Stomach (tissue), 9 donors: Measurements from ENCODE around the gene OAF. TPM values are rescaled to one million over a fixed set of nuclear protein-coding genes. Genes with fewer than 3 reads are reported as not detected.

Experiments used
- DNase-seq, 2 donors: peaks; one replicate each; pipeline versions ENCODE4 v3.0.0 to v3.0.0-alpha.2; 2013 to 2019
- H3K27ac ChIP-seq, 5 donors: fragments of 200-600 bp in 4 of 5; sonication (generic) in 4 of 5; one replicate each; pipeline ENCODE4 v1.5.1; 2013 to 2019; ENCODE audit warnings: mild to moderate bottlenecking in 1 of 5, moderate library complexity in 1 of 5
- H3K27me3 ChIP-seq, 3 donors: fragments of 200-600 bp; sonication (generic); one replicate each; pipeline ENCODE4 v1.5.1; 2017 to 2019; ENCODE audit warnings: mixed run types in 1 of 3
- H3K36me3 ChIP-seq, 4 donors: fragments of 200-600 bp; sonication (generic); 1 replicate in 3 of 4; 2 replicates in 1 of 4; pipeline ENCODE4 v1.5.1; 2016 to 2019
- H3K4me1 ChIP-seq, 4 donors: fragments of 200-600 bp; sonication (generic); one replicate each; pipeline ENCODE4 v1.5.1; 2016 to 2019
- H3K4me3 ChIP-seq, 4 donors: fragments of 200-600 bp; sonication (generic) in 3 of 4; one replicate each; pipeline ENCODE4 v1.5.1; 2016 to 2019; ENCODE audit warnings: mild to moderate bottlenecking in 1 of 4
- H3K9me3 ChIP-seq, 4 donors: fragments of 200-600 bp; sonication (generic); one replicate each; pipeline ENCODE4 v1.5.1; 2016 to 2019
- CTCF ChIP-seq, 7 experiments: fragments of 450-650 bp in 4 of 7; fragments of 200-600 bp in 3 of 7; sonication (generic) in 3 of 7; IDR thresholded peaks; one replicate each; pipeline ENCODE4 v1.5.1; 2016 to 2019; ENCODE audit warnings: antibody characterized with exemption in 7 of 7, control low read depth in 2 of 7, mild to moderate bottlenecking in 1 of 7
- EP300 ChIP-seq: sonication (generic); formaldehyde crosslinking; IDR thresholded peaks from one replicate; pipeline ENCODE4 v1.6.1; 2017; ENCODE audit warnings: antibody characterized with exemption
- POLR2A ChIP-seq, 4 donors: fragments of 450-650 bp; IDR thresholded peaks; one replicate each; pipeline ENCODE4 v1.6.1; 2016; ENCODE audit warnings: antibody characterized with exemption in 4 of 4, control low read depth in 2 of 4, mild to moderate bottlenecking in 1 of 4, moderate library complexity in 1 of 4
- POLR2AphosphoS5 ChIP-seq, 3 donors: sonication (generic); formaldehyde crosslinking; IDR thresholded peaks; one replicate each; pipeline ENCODE4 v1.6.1; 2016; ENCODE audit warnings: antibody characterized with exemption in 3 of 3
- WGBS, 5 donors: extraction: QIAGEN DNeasy Blood & Tissue Kit in 3 of 5; methylation state at CpG; one replicate each; pipeline versions ENCODE4 v1.1.5 to v1.1.7; 2013 to 2018; 5-methylcytosine and 5-hydroxymethylcytosine counted together
- intact Hi-C: fragments of 100-400 bp; cut with DNase I; formaldehyde crosslinking; loops from one replicate; pipeline ENCODE4 v1.15.1; 2023; ENCODE audit warnings: low total_unique reads
- polyA plus RNA-seq, 3 donors: library from polyadenylated mRNA; stranded (reverse); fragments of 200-250 nt; gene quantifications; one replicate each; pipeline ENCODE4 v1.2.3, GENCODE V29; 2013
- total RNA-seq, 5 donors: library from RNA; depleted of rRNA; stranded (reverse); fragments of >200 nt; gene quantifications; one replicate each; pipeline versions ENCODE4 v1.1.0 to v1.2.3, GENCODE V29; 2014 to 2016
- donor health status: healthy with polysubstance abuse.
- donor health status: Bipolar disorder and iron deficiency.
- donor health status: healthy.

OAF gene
- total and polyA plus RNA-seq, 8 donors: 17.1 to 380 (median 30.4) TPM

- DNase-seq: peak in 1 of 2 donors; percentile 55
- WGBS, 5 donors: 38 to 69% (median 55%) methylated on average over 7 to 15 of the region's 15 CpGs
- H3K27me3 ChIP-seq: peaks cover 0 to 5% (median 0%) of the 10 kb centered on the region in 3 donors
- H3K4me1 ChIP-seq: peaks cover 0 to 12% (median 8%) of the 10 kb centered on the region in 4 donors
- no peak overlapping the region for H3K4me3 ChIP-seq
- intact Hi-C loops: no loop called here
- TF ChIP-seq POLR2AphosphoS5 (IDR thresholded peaks at IDR 0.05): no peak
- TF ChIP-seq POLR2A (IDR thresholded peaks at IDR 0.05): no peak
- TF ChIP-seq CTCF (IDR thresholded peaks at IDR 0.05): no peak
- no peak for TF ChIP-seq EP300
- no peaks in the 10 kb centered on the region for H3K9me3 ChIP-seq
- H3K27ac ChIP-seq: no peak overlapping the region
- no peaks in the 10 kb centered on the region for H3K36me3 ChIP-seq
Observed at GRCh38 chr11:120192831-120193625, 17.8 kb upstream of the OAF start.

GRCh38 chr11:120194166-120194565, 16.7 kb upstream of the OAF start:
- no peak for DNase-seq
- Histone ChIP-seq H3K27ac (no peak overlapping the region), H3K27me3 (peaks cover 0 to 5% (median 0%) of the 10 kb centered on the region in 3 donors), H3K4me1 (peaks cover 0 to 6% (median 3%) of the 10 kb centered on the region in 4 donors), H3K9me3 (no peaks in the 10 kb centered on the region), H3K36me3 (no peaks in the 10 kb centered on the region), H3K4me3 (no peak overlapping the region)
- 91 to 100% (median 92%) methylated on average over 2 to 4 of the region's 4 CpGs for WGBS, 5 donors
- intact Hi-C loops: no loop called here
- TF ChIP-seq POLR2A (IDR thresholded peaks at IDR 0.05): no peak
- TF ChIP-seq EP300: no peak
- no peak for TF ChIP-seq POLR2AphosphoS5 (IDR thresholded peaks at IDR 0.05)
- TF ChIP-seq CTCF (IDR thresholded peaks at IDR 0.05): no peak

GRCh38 chr11:120195601-120196320, 15.1 kb upstream of the OAF start:
- intact Hi-C loops: no loop called here

More at GRCh38 chr11:120195601-120196320, 15.1 kb upstream of the OAF start:
- DNase-seq: peak in 1 of 2 donors; percentile 56
- WGBS, 5 donors: 64 to 80% (median 76%) methylated on average over 13 of the region's 13 CpGs
- Histone ChIP-seq H3K9me3 (no peaks in the 10 kb centered on the region), H3K27me3 (peaks cover 0 to 5% (median 0%) of the 10 kb centered on the region in 3 donors), H3K4me1 (peaks cover 0 to 6% (median 3%) of the 10 kb centered on the region in 4 donors), H3K36me3 (no peaks in the 10 kb centered on the region), H3K27ac (no peak overlapping the region), H3K4me3 (no peak overlapping the region)
- TF ChIP-seq POLR2AphosphoS5 (IDR thresholded peaks at IDR 0.05): no peak
- no peak for TF ChIP-seq EP300
- no peak for TF ChIP-seq POLR2A (IDR thresholded peaks at IDR 0.05)
- no peak for TF ChIP-seq CTCF (IDR thresholded peaks at IDR 0.05)
